IPS-20b (cell line): ENCODE data around the gene PXDN.
"Not testable (repeated sequence)": the region's sequence is repeated elsewhere in the genome, so short reads cannot be mapped to it uniquely, and the experiment has no call there.

Experiments
- H3K27ac ChIP-seq: one replicate; pipeline ENCODE4 v1.5.1; 2013; ENCODE audit warnings: low read length
- H3K27me3 ChIP-seq: 2 replicates; pipeline ENCODE4 v1.6.1; 2013; ENCODE audit warnings: mild to moderate bottlenecking, low read length, inconsistent platforms; ENCODE audit not compliant: insufficient read depth
- H3K36me3 ChIP-seq: 2 replicates; pipeline ENCODE4 v1.6.1; 2013; ENCODE audit warnings: low read depth, mild to moderate bottlenecking, inconsistent platforms, low read length, moderate library complexity; ENCODE audit not compliant: insufficient read depth
- H3K4me1 ChIP-seq: 2 replicates; pipeline ENCODE4 v1.6.1; 2013; ENCODE audit warnings: mild to moderate bottlenecking, control low read depth, inconsistent platforms, low read length, moderate library complexity; ENCODE audit not compliant: insufficient read depth
- H3K4me3 ChIP-seq: 2 replicates; pipeline ENCODE4 v1.5.1; 2013; ENCODE audit warnings: mild to moderate bottlenecking, low read length, inconsistent platforms
- H3K9ac ChIP-seq: 2 replicates; pipeline ENCODE4 v1.6.1; 2013; ENCODE audit warnings: low read depth, mild to moderate bottlenecking, inconsistent platforms, low read length, moderate library complexity
- H3K9me3 ChIP-seq: 2 replicates; pipeline ENCODE4 v1.6.1; 2013; ENCODE audit warnings: mild to moderate bottlenecking, low read depth, low read length, inconsistent platforms; ENCODE audit not compliant: insufficient read depth

PXDN gene

GRCh38 chr2:1721706-1722646 lies 22.3 kb downstream of the PXDN start:
- Histone ChIP-seq H3K9me3 (no peaks in the 10 kb centered on the region), H3K36me3 (no peaks in the 10 kb centered on the region), H3K4me1 (peaks cover 6% of the 10 kb centered on the region; the same call in 1 of the 2 replicates), H3K9ac (no peak overlapping the region), H3K27ac (no peak overlapping the region), H3K27me3 (no peaks in the 10 kb centered on the region), H3K4me3 (no peak overlapping the region)

- Histone ChIP-seq H3K9me3 (no peaks in the 10 kb centered on the region), H3K36me3 (no peaks in the 10 kb centered on the region), H3K27ac (no peak overlapping the region), H3K9ac (no peak overlapping the region), H3K4me3 (no peak overlapping the region), H3K27me3 (no peaks in the 10 kb centered on the region), H3K4me1 (peaks cover 15% of the 10 kb centered on the region)
Observed at GRCh38 chr2:1718339-1719220, 25.7 kb downstream of the PXDN start.

GRCh38 chr2:1717113-1717512 lies 27.2 kb downstream of the PXDN start:
- no peaks in the 10 kb centered on the region for H3K9me3 ChIP-seq
- peaks cover 15% of the 10 kb centered on the region for H3K4me1 ChIP-seq
- H3K9ac ChIP-seq, result no peak overlapping the region
- no peak overlapping the region for H3K27ac ChIP-seq
- H3K4me3 ChIP-seq, result no peak overlapping the region
- no peaks in the 10 kb centered on the region for H3K27me3 ChIP-seq
- H3K36me3 ChIP-seq, result no peaks in the 10 kb centered on the region

GRCh38 chr2:1716441-1716840 lies 27.9 kb downstream of the PXDN start:
- H3K27ac ChIP-seq, result no peak overlapping the region
- no peak overlapping the region for H3K4me3 ChIP-seq
- H3K9me3 ChIP-seq, result no peaks in the 10 kb centered on the region
- H3K9ac ChIP-seq, result no peak overlapping the region
- no peaks in the 10 kb centered on the region for H3K27me3 ChIP-seq
- H3K4me1 ChIP-seq, result peaks cover 15% of the 10 kb centered on the region
- no peaks in the 10 kb centered on the region for H3K36me3 ChIP-seq

- H3K4me3 ChIP-seq, H3K9ac ChIP-seq, H3K27ac ChIP-seq, H3K36me3 ChIP-seq, H3K27me3 ChIP-seq, H3K9me3 ChIP-seq: not testable (repeated sequence)
- H3K4me1 ChIP-seq, result peaks cover 15% of the 10 kb centered on the region
Observed at GRCh38 chr2:1716014-1716305, 28.4 kb downstream of the PXDN start.

GRCh38 chr2:1715184-1716013 lies 28.9 kb downstream of the PXDN start:
- Histone ChIP-seq H3K36me3 (no peaks in the 10 kb centered on the region), H3K27me3 (no peaks in the 10 kb centered on the region), H3K4me3 (no peak overlapping the region), H3K4me1 (peaks cover 15% of the 10 kb centered on the region), H3K9me3 (no peaks in the 10 kb centered on the region), H3K9ac (no peak overlapping the region), H3K27ac (no peak overlapping the region)

GRCh38 chr2:1714291-1715064 lies 29.8 kb downstream of the PXDN start:
- H3K27ac ChIP-seq, result no peak overlapping the region
- no peaks in the 10 kb centered on the region; the same call in 1 of the 2 replicates for H3K27me3 ChIP-seq
- H3K9ac ChIP-seq, result no peak overlapping the region
- peaks cover 15% of the 10 kb centered on the region for H3K4me1 ChIP-seq
- H3K4me3 ChIP-seq, result no peak overlapping the region
- no peaks in the 10 kb centered on the region for H3K36me3 ChIP-seq
- H3K9me3 ChIP-seq, result no peaks in the 10 kb centered on the region

GRCh38 chr2:1713839-1714236 lies 30.5 kb downstream of the PXDN start:
- Histone ChIP-seq H3K4me3 (no peak overlapping the region), H3K4me1 (peaks cover 16% of the 10 kb centered on the region), H3K9ac (no peak overlapping the region), H3K27ac (no peak overlapping the region), H3K9me3 (no peaks in the 10 kb centered on the region), H3K36me3 (no peaks in the 10 kb centered on the region), H3K27me3 (no peaks in the 10 kb centered on the region; the same call in 1 of the 2 replicates)

- Histone ChIP-seq H3K9ac (no peak overlapping the region), H3K36me3 (no peaks in the 10 kb centered on the region), H3K27ac (no peak overlapping the region), H3K9me3 (no peaks in the 10 kb centered on the region), H3K27me3 (no peaks in the 10 kb centered on the region; the same call in 1 of the 2 replicates), H3K4me3 (no peak overlapping the region), H3K4me1 (peaks cover 22% of the 10 kb centered on the region)
Observed at GRCh38 chr2:1713142-1713838, 31.0 kb downstream of the PXDN start.

GRCh38 chr2:1709946-1710560 lies 34.3 kb downstream of the PXDN start:
- no peak overlapping the region for H3K27ac ChIP-seq
- no peak overlapping the region for H3K4me3 ChIP-seq
- no peaks in the 10 kb centered on the region for H3K9me3 ChIP-seq
- peaks cover 17% of the 10 kb centered on the region; the same call in 1 of the 2 replicates for H3K4me1 ChIP-seq
- no peaks in the 10 kb centered on the region; the same call in 1 of the 2 replicates for H3K27me3 ChIP-seq
- H3K9ac ChIP-seq, result no peak overlapping the region
- H3K36me3 ChIP-seq, result no peaks in the 10 kb centered on the region
